ENCODE measurements around the gene HORMAD2.

HORMAD2 gene

DNA sequence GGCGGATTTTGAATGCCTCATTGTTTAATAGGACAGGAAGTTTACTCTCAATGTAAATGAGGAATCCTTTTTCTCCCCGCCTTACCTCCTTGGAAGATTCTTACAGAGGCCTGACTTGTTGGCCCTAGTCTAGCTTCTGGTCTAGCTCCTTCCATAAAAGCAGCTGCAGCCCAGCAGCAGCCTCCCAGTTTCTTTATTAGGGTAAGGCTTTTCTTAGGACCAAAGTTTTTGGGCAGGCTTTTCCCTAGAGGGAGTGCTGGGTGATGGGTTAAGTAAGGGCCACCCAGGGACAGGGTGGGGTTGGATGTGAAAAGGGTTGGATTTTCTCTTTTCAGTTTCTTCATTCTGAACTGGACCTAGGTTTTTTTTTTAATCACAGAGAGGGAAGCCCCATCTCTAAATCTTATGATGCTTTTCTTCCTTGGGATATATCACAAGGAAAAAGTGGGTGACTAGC is 116.6 kb downstream of the HORMAD2 start:
- Histone ChIP-seq H3K4me1 (ENCODE audit: control insufficient read depth, insufficient read depth, low read length) (peaks cover 21% of the 10 kb centered on the region), H3K4me3 (ENCODE audit: low read depth, low read length) (no peak overlapping the region), H3K27ac (ENCODE audit: extremely low read depth, low read depth, low read length) (peak overlapping the region; percentile 82), H3K36me3 (ENCODE audit: control insufficient read depth in 2 of 2, insufficient read depth in 1 of 2, low read length in 2 of 2) (no peaks in the 10 kb centered on the region), H3K9me3 (ENCODE audit: control insufficient read depth, insufficient read depth, low read depth, low read length) (no peaks in the 10 kb centered on the region)
- ChIA-PET POLR2A (interaction anchor here (0.8 to 1.3 kb wide), 5 partner anchors 8 to 57 kb away, joined by 3 to 5 read pairs (median 4); no protein-coding TSS in a partner anchor), CTCF (interaction anchor here (1.5 kb wide), 1 partner anchor 89 kb away, joined by 9 read pairs; no protein-coding TSS in a partner anchor)
- TF ChIP-seq ZNF837 (tag by site-specific recombination; IDR thresholded peaks at IDR 0.05), result no peak
- no peak for TF ChIP-seq GLI2 (tag by site-specific recombination; IDR thresholded peaks at IDR 0.05; ENCODE audit: borderline replicate concordance, low read depth)
- TF ChIP-seq SCRT1 (tag by site-specific recombination; IDR thresholded peaks at IDR 0.05; ENCODE audit: borderline replicate concordance), result peak; percentile 4; the same call in 1 of the 2 replicates
- TF ChIP-seq HOXC10 (CRISPR knock-in tag; IDR thresholded peaks at IDR 0.05), result no peak
- TF ChIP-seq ZBTB20 (tag by site-specific recombination; IDR thresholded peaks at IDR 0.05), result no peak
- TF ChIP-seq ZFP3 (tag by site-specific recombination; IDR thresholded peaks at IDR 0.05; ENCODE audit: low read depth), result no peak
- no peak for TF ChIP-seq FEZF1 (tag by site-specific recombination; IDR thresholded peaks at IDR 0.05)
- peak; percentile 52; the same call in 1 of the 2 replicates for TF ChIP-seq ZNF335 (tag by site-specific recombination; conservative IDR thresholded peaks at IDR 0.05)

DNA sequence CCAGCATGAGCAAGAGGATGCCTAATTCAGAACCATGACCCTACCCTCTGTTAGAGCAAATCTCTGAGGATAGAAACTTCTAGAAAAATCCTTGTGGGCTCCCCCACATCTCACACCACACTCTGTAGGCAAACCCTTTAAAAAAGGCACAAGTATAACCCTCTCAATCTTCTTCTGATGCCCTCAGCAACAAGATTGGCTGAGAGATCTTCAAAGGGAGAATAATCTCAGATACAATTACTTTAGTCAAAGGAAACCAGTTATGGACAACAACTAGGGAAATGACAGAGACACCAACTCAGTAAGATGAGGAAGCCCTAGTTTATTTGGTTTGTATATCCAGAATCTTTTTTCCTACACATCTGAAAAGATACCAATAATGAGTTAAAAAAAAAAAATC is 117.1 kb downstream of the HORMAD2 start:
- Histone ChIP-seq H3K4me1 (ENCODE audit: control insufficient read depth, insufficient read depth, low read length) (peaks cover 21% of the 10 kb centered on the region), H3K4me3 (ENCODE audit: low read depth, low read length) (no peak overlapping the region), H3K9me3 (ENCODE audit: control insufficient read depth, insufficient read depth, low read depth, low read length) (no peaks in the 10 kb centered on the region), H3K27ac (ENCODE audit: extremely low read depth, low read depth, low read length) (peak overlapping the region; percentile 82), H3K36me3 (ENCODE audit: control insufficient read depth in 2 of 2, insufficient read depth in 1 of 2, low read length in 2 of 2) (no peaks in the 10 kb centered on the region)
- POLR2A ChIA-PET, result no interaction called here
- TF ChIP-seq ZNF174 (tag by site-specific recombination; IDR thresholded peaks at IDR 0.05), result no peak
- TF ChIP-seq, protein P1, sequence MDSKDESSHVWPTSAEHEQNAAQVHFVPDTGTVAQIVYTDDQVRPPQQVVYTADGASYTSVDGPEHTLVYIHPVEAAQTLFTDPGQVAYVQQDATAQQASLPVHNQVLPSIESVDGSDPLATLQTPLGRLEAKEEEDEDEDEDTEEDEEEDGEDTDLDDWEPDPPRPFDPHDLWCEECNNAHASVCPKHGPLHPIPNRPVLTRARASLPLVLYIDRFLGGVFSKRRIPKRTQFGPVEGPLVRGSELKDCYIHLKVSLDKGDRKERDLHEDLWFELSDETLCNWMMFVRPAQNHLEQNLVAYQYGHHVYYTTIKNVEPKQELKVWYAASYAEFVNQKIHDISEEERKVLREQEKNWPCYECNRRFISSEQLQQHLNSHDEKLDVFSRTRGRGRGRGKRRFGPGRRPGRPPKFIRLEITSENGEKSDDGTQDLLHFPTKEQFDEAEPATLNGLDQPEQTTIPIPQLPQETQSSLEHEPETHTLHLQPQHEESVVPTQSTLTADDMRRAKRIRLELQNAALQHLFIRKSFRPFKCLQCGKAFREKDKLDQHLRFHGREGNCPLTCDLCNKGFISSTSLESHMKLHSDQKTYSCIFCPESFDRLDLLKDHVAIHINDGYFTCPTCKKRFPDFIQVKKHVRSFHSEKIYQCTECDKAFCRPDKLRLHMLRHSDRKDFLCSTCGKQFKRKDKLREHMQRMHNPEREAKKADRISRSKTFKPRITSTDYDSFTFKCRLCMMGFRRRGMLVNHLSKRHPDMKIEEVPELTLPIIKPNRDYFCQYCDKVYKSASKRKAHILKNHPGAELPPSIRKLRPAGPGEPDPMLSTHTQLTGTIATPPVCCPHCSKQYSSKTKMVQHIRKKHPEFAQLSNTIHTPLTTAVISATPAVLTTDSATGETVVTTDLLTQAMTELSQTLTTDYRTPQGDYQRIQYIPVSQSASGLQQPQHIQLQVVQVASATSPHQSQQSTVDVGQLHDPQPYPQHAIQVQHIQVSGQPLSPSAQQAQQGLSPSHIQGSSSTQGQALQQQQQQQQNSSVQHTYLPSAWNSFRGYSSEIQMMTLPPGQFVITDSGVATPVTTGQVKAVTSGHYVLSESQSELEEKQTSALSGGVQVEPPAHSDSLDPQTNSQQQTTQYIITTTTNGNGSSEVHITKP (tag by site-specific recombination; IDR thresholded peaks at IDR 0.05), result no peak
- no peak for TF ChIP-seq GFI1B (tag by site-specific recombination; IDR thresholded peaks at IDR 0.05)
- no peak for TF ChIP-seq SALL2 (tag by site-specific recombination; IDR thresholded peaks at IDR 0.05; ENCODE audit: borderline replicate concordance)
- TF ChIP-seq ZNF16 (tag by site-specific recombination; IDR thresholded peaks at IDR 0.05; ENCODE audit: low read depth), result no peak
- TF ChIP-seq ZSCAN30 (tag by site-specific recombination; IDR thresholded peaks at IDR 0.05), result no peak
- TF ChIP-seq ZNF664 (tag by site-specific recombination; IDR thresholded peaks at IDR 0.05), result no peak
- TF ChIP-seq ZNF394 (tag by site-specific recombination; IDR thresholded peaks at IDR 0.05; ENCODE audit: borderline replicate concordance), result no peak
- no peak for TF ChIP-seq RBAK (tag by site-specific recombination; IDR thresholded peaks at IDR 0.05)
- TF ChIP-seq ZBTB7A (tag by site-specific recombination; IDR thresholded peaks at IDR 0.05; ENCODE audit: low read depth), result no peak
- TF ChIP-seq SETDB1 (IDR thresholded peaks at IDR 0.05; ENCODE audit: insufficient read length, low read length), result no peak
- TF ChIP-seq MYNN (tag by site-specific recombination; IDR thresholded peaks at IDR 0.05; ENCODE audit: borderline replicate concordance), result no peak
- TF ChIP-seq WT1 (tag by site-specific recombination; IDR thresholded peaks at IDR 0.05), result no peak
- TF ChIP-seq, protein P2, sequence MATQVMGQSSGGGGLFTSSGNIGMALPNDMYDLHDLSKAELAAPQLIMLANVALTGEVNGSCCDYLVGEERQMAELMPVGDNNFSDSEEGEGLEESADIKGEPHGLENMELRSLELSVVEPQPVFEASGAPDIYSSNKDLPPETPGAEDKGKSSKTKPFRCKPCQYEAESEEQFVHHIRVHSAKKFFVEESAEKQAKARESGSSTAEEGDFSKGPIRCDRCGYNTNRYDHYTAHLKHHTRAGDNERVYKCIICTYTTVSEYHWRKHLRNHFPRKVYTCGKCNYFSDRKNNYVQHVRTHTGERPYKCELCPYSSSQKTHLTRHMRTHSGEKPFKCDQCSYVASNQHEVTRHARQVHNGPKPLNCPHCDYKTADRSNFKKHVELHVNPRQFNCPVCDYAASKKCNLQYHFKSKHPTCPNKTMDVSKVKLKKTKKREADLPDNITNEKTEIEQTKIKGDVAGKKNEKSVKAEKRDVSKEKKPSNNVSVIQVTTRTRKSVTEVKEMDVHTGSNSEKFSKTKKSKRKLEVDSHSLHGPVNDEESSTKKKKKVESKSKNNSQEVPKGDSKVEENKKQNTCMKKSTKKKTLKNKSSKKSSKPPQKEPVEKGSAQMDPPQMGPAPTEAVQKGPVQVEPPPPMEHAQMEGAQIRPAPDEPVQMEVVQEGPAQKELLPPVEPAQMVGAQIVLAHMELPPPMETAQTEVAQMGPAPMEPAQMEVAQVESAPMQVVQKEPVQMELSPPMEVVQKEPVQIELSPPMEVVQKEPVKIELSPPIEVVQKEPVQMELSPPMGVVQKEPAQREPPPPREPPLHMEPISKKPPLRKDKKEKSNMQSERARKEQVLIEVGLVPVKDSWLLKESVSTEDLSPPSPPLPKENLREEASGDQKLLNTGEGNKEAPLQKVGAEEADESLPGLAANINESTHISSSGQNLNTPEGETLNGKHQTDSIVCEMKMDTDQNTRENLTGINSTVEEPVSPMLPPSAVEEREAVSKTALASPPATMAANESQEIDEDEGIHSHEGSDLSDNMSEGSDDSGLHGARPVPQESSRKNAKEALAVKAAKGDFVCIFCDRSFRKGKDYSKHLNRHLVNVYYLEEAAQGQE (tag by site-specific recombination; IDR thresholded peaks at IDR 0.05), result no peak
- no peak for TF ChIP-seq ZNF670 (tag by site-specific recombination; IDR thresholded peaks at IDR 0.05; ENCODE audit: low read depth)
- no peak for TF ChIP-seq ZNF530 (tag by site-specific recombination; IDR thresholded peaks at IDR 0.05; ENCODE audit: low read depth)
- TF ChIP-seq ZIC2 (tag by site-specific recombination; IDR thresholded peaks at IDR 0.05), result no peak
- CTCF ChIA-PET, result interaction anchor here (1.2 kb wide), 1 partner anchor 89 kb away, joined by 5 read pairs; no protein-coding TSS in a partner anchor
